GM18502 (cell line): ENCODE measurements around the gene PCBP2.
"Not testable (repeated sequence)": the region's sequence is repeated elsewhere in the genome, so short reads cannot be mapped to it uniquely, and the experiment has no call there.

Experiments
- ATAC-seq: cut with Tn5 transposase; IDR thresholded peaks from one replicate; pipeline ENCODE4 v1.9.1; 2021; ENCODE audit warnings: mild to moderate bottlenecking; ENCODE audit not compliant: unreplicated experiment, poor library complexity

The PCBP2 gene

DNA sequence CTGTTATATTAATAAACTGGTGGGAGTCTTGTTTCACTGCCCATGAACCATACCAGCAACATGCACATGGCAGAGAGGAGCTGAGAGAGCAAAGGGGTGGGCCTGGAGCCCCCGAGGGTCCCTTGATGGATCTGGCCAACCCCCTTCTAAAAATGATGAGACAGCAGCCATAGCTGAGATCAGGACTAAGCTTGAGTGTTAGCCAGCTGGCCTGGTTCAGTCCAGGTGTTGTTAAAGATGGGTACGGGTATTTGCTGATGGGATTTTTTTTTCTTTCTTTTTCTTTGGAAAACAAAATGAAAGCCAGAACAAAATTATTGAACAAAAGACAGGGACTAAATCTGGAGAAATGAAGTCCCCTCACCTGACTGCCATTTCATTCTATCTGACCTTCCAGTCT lies 16.0 kb downstream of the PCBP2 start:
- ATAC-seq: no peak

DNA sequence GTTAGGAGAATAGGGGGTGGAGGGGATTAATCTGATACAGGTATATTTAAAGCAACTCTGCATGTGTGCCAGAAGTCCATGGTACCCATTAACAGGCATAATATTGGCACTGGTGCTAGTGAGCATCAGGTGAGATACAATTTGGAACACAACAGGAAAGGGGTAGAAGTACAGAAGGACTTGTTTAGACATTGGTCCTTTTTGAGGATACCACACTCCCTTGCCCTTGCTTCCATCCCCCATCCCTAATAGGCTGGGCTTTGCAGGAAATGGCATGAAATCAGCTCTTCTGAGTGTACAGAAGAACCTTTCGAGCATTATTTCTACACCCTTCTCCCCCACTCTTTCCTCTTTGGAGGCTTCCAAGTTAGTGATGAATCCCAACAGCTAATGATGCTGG lies 16.4 kb downstream of the PCBP2 start:
- ATAC-seq: no peak

DNA sequence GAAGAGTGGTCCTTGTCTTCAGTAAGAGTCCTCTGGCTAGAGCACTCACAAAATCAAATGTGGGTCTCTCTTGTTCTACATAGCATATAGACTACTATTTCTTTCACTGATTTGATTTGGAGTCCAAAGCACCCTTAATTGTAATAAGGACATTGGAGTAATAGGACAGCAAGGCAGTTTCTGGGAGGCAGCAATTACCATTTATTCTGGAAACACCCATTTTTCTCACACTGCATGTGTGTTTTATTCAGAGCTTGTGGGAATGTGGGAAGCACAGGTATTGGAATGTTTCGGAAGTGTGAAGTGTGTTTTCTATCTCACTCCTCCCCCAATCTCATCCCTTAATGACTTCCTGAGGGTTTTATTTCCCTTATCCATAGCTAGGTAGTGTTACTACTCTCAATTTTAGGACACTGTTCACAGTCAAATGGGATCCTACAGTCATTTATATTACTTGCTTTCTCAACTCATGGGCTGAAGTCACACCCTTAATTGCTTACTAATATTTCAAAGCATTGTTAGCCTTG lies 20.2 kb downstream of the PCBP2 start:
- no peak for ATAC-seq

DNA sequence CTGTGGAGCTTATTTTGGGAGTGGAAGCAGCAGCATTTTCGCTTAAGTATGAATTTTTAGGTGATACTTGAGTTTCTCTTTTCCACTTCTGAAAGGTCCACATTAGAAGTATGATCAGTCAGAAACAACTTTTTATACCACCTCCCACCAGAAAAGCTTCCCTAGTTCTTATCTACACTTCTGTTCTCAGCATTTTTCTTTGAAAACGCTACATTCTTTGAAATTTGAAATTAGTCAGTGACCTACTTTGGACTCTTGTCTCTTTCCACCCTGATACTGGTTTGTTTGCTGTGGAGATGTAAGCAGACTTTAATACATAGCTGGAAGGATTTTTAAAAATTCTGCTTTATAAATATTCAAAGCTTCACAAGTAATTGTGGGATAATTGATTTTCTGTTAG lies 22.2 kb downstream of the PCBP2 start:
- no peak for ATAC-seq

GRCh38 chr12:53474819-53475218 lies 22.9 kb downstream of the PCBP2 start:
- ATAC-seq: no peak

DNA sequence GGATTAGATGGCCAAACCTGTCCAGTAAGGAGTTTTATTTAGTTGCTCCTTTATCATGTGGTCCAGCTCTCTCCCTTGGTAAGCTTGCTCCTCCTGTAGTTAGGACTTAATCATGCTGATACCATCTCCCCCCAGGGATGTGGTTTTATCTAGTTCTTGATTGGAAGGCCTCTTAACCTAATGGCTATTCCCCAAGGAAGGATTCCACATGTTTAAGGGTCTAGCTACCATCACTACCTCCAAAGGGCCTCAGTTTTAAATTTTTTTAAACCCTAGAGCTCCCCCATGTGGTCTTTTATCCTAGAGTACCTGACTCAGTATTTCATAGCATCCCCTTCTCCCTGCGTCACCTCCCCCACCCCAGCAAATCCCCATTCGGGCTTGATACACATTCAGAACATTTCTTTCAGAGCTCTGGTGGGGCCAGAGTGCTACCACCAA lies 24.9 kb downstream of the PCBP2 start:
- ATAC-seq: no peak

DNA sequence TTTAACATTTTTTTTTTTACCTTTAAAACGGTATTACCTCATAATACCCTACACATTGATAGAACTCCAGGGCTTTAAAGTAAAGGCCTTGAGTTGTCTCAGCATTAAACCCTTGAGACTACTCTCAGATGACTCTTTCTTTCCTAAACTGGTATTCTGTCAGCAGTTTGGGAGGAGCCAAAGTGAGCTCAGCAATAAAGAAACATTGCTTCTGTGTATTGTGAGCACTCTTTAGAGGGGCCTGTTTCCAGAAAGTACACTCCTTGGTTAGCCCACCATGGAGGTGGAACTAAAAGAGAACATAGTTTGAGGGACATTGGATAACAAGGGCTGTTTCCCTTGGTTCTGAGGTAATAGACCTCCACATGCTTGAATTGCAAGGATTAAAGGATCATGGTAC lies 27.0 kb downstream of the PCBP2 start:
- ATAC-seq: no peak

DNA sequence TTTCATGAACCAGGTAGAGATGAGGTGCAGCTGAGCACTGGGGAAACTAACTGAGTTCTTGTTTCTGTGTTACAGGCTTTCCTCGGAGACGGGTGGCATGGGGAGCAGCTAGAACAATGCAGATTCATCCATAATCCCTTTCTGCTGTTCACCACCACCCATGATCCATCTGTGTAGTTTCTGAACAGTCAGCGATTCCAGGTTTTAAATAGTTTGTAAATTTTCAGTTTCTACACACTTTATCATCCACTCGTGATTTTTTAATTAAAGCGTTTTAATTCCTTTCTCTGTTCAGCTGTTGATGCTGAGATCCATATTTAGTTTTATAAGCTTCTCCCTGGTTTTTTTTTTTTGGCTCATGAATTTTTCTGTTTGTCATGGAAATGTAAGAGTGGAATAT lies 27.4 kb downstream of the PCBP2 start:
- no peak for ATAC-seq

DNA sequence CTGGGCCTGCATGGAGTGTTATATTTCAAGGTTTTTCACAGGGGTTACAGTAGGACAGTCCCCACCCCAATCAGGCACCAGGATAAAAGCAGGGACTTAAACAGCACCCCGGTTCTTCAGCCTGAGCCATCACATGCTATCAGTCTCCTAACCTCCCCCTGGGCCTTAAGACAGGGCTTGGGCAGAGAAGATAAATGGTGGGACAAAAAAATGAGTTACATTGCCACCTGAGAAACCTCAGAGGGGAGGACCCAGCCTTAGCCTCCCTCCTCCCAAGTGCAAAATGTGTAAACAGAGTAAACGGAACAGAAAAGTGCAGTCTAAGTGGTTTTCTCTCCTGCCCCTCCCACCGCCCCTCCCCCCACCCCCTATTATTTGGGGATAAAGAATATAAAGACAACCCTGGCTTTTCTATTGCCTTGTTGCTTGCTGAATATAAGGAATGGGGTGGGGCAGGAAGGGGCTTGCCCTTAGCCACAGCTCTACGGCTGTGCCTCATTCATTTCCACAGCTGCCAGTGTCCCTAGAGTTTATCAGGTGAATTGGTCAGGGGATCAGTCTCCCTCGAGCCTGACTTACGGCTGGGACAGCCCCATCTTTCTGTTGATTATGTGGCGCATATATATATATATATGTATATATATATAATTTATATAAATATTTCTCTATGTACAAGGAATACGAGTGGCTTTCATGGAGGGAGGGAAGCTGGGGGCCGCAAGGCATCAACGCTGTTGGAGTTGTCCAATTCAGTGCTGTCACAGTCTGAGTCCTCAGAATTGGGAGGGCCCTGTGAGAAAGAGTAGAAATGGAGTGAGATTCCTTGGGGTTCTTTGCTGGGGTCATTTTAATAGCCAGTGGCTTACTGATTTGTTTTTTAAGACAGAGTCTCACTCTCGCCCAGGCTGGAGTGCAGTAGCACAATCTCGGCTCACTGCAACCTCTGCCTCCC lies 28.9 kb downstream of the PCBP2 start:
- ATAC-seq: no peak

DNA sequence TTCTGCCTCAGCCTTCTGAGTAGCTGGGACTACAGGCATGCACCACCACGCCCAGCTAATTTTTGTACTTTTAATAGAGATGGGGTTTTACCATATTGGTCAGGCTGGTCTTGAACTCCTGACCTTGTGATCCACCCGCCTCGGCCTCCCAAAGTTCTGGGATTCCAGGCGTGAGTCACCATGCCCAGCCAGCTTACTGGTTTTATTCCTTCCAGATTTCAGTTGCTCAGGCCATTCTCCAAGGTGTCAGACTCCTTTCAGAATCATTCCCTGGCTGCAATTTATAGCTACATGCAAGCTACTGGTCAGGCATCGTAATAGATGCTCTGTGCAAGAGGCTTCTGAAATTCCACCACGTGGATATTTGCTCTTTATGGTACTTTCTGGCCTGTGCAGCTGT lies 29.6 kb downstream of the PCBP2 start:
- not testable (repeated sequence) for ATAC-seq

DNA sequence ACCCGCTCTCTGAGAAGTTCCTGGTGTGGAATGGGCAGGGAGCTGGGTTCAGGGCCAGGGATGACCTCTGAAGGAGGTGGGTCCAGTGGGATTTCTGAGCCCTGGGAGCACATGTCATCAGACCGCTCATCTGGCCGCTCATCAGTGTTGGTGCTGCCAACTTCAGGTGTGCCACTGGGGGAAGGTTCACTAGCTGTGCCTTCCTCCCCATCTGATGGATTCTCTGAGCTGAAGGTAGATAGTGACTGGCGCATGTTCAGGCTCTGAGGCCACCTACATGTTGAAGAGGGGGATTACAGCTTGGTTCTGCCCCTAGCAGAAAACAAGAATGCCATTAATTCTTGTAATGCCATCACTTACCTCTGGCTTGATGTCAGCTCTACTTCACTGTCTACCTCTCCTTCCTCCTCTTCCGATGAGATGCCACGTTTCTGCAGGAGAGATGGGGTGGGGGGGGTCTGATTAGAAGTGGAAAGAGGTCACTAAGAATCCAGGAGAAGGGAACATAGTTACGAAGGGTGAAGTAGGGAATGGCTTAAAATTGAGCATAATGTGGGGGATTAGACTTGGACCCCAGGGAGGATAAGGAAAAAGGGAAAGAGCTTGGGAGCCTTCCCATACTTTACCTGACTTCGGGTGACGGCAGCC lies 30.2 kb downstream of the PCBP2 start:
- ATAC-seq: no peak

- ATAC-seq: no peak
These were observed 30.8 kb downstream of the PCBP2 start for GRCh38 chr12:53482626-53483168.

DNA sequence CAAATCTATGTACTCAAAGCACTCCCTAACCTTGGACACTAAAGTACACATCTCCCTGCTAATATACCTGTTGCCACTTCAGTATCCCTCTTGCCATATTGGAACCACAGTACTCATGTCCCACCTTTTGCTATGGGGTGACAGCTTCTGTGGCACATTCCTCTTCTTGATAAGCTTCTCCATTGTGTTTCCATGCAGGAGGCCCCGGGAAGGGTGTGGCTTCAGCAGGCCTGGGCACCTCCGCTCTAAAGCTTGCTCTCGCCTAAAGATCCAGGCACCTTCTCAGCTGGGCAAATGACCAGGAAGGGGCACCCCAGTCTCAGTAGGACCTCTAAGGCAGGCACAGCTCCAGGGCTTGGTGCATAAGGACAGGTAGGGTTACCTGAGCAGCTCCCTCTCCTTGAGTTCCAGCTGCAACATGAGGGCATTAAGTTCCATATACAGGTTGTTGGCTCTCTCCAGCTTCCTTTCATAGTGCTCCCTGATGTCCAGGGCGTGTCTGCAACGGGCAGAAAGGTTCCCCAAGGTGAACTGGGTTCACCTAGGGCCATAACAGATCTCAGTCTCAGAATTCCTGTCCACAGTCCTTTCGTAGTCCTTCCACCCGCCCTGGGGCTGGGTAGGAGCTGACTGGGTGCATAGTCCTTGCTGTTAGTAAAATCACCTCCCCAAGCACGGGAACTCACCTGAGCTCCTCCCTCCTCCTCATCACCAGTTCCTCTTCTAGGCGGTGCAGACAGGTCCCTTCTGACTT lies 31.5 kb downstream of the PCBP2 start:
- ATAC-seq: no peak

- no peak for ATAC-seq
These were observed 32.1 kb downstream of the PCBP2 start for GRCh38 chr12:53483979-53484377.

- ATAC-seq: no peak
These were observed 33.0 kb downstream of the PCBP2 start for GRCh38 chr12:53484686-53485575.

DNA sequence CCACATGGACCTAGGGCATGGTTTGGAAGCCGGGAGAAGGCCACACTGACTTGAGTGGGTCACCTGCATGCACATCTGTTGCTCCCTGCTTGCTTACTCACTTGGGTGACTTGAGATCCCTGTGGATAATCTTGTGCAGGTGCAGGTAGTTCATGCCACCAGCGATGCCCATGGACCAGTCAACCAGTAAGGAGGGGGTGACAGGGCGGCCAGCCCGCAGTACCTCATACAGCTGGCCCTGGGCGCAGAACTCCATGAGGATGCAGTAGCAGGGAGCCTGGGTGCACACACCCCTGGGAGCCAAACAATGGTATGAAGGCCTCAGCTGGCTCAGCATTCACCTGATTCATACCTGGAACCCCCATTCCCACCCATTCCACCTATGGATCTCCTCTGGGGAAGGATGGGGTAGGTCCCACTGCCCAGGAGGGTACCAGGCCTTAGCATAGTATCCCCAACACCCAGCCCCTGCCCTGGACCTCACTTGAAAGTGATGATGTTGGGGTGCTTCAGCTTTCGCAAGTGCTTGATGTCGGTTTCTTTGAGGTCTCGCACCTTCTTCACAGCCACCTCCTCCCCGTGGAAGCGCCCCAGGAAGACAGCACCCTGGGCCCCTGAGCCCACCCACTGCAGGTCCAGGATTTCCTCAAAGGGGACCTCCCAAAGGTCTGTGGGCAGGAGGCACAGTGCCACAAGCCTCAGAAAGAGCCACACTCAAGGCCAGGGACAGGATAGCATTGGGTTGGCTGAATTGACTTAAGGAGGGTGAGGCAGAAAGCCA lies 34.2 kb downstream of the PCBP2 start:
- ATAC-seq: no peak

DNA sequence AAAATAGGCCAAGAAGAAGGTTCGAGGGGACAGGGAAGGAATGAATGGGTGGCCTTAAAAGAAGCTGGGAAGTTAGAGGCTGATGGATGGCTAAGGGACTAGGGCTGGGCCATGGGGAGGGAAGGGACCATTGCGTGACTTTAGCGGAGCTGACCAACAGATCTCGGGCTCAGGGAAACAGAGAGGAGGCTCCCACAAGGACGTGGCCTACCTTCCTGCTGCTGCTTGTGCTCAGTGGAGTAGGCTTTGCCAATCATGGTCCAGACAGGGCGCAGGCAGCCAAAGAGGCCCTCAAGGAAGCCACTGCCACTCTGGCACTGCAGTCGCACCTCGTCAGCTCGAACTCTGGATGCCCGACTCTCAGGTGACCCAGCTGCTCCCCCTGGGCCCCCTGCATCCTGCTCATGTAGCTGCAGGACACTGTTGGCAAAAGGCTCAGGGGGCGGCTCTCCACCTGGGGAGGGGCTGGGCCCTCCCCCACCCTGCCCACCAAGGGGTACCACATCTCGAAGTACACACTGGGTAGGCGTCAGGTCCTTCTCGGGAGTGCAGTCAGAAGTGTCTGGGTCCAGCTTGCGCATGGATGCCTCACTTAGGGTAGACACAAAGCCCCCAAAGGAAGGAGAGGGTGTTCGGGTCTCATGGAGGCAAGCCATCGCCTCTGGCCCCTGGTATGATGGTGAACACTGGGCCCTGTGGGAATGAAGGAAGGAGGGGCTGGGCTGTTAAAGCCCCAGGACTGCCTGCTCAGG lies 35.0 kb downstream of the PCBP2 start:
- ATAC-seq: no peak

DNA sequence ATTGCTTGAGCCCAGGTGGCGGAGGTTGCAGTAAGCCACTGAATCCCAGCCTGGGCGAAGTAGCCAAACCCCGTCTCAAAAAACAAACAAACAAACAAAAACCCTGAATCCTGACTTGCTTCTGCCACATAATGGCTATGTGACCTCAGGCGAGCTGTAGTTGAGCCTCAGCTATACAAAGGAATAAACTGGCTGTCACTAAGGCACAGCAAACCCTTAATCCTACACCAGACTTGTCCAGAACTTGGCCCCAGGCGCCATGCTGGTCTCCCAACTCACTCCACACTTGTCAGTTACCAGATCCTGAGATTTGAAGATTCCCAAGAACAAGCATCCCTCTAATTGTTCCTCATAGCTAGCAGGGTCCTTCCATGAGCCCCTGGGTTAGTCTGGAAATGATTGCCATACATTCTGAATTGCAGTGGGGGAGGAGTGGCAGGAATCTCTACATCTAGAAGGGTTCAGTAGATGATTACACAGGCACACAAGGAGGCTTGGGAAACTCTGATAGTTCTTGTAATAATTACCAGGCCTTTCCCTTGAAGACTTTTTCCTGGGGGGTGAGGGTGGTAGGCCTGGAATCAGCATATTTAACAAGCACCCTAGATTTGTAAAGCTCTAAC lies 37.5 kb downstream of the PCBP2 start:
- ATAC-seq: no peak
